ENCODE measurements around the gene ARID1B.

The ARID1B gene

GRCh38 chr6:157173776-157174175 lies 396.6 kb downstream of the ARID1B start:
- in situ Hi-C loops (cut with MboI; ENCODE audit: low sequenced_read_pairs, unreplicated experiment), result no loop called here
- DNase-seq (ENCODE audit: low spot score), result no peak
- TF ChIP-seq CTCF (IDR thresholded peaks at IDR 0.05; ENCODE audit: borderline replicate concordance, control extremely low read depth, extremely low read depth, insufficient read depth, missing control alignments), result no peak

GRCh38 chr6:157174731-157175130 lies 397.6 kb downstream of the ARID1B start:
- no peak for DNase-seq (ENCODE audit: low spot score)
- in situ Hi-C loops (cut with MboI; ENCODE audit: low sequenced_read_pairs, unreplicated experiment), result no loop called here
- TF ChIP-seq CTCF (IDR thresholded peaks at IDR 0.05; ENCODE audit: borderline replicate concordance, control extremely low read depth, extremely low read depth, insufficient read depth, missing control alignments), result no peak

GRCh38 chr6:157177731-157178336 lies 400.7 kb downstream of the ARID1B start:
- DNase-seq (ENCODE audit: low spot score), result no peak
- in situ Hi-C loops (cut with MboI; ENCODE audit: low sequenced_read_pairs, unreplicated experiment), result no loop called here
- TF ChIP-seq CTCF (IDR thresholded peaks at IDR 0.05; ENCODE audit: borderline replicate concordance, control extremely low read depth, extremely low read depth, insufficient read depth, missing control alignments), result no peak

- in situ Hi-C loops (cut with MboI; ENCODE audit: low sequenced_read_pairs, unreplicated experiment), result no loop called here
- no peak for DNase-seq (ENCODE audit: low spot score)
- no peak for TF ChIP-seq CTCF (IDR thresholded peaks at IDR 0.05; ENCODE audit: borderline replicate concordance, control extremely low read depth, extremely low read depth, insufficient read depth, missing control alignments)
Measured at GRCh38 chr6:157181649-157182048, 404.5 kb downstream of the ARID1B start.

GRCh38 chr6:157182503-157183264 lies 405.5 kb downstream of the ARID1B start:
- in situ Hi-C loops (cut with MboI; ENCODE audit: low sequenced_read_pairs, unreplicated experiment), result no loop called here
- TF ChIP-seq CTCF (IDR thresholded peaks at IDR 0.05; ENCODE audit: borderline replicate concordance, control extremely low read depth, extremely low read depth, insufficient read depth, missing control alignments), result no peak
- DNase-seq (ENCODE audit: low spot score), result no peak

GRCh38 chr6:157184202-157185015 lies 407.2 kb downstream of the ARID1B start:
- DNase-seq (ENCODE audit: low spot score), result peak; percentile 67
- in situ Hi-C loops (cut with MboI; ENCODE audit: low sequenced_read_pairs, unreplicated experiment), result no loop called here
- TF ChIP-seq CTCF (IDR thresholded peaks at IDR 0.05; ENCODE audit: borderline replicate concordance, control extremely low read depth, extremely low read depth, insufficient read depth, missing control alignments), result peak; percentile 34
